K562 (cell line): ENCODE data around the gene SMC6.

ENCODE experiments used
- BRCA1 ChIP-seq, 2 experiments: fragments of 450-650 bp in 1 of 2; sonication (generic) in 1 of 2; formaldehyde crosslinking in 1 of 2; IDR thresholded peaks; 2 replicates each; pipeline versions ENCODE4 v1.5.0 to v1.6.1; 2017 to 2020; ENCODE audit warnings: mild to moderate bottlenecking in 1 of 2, missing genetic modification reagents in 1 of 2
- CHD1 ChIP-seq: fragments of 200-600 bp; sonication (generic); IDR thresholded peaks from one replicate; pipeline ENCODE4 v1.6.1; 2012; ENCODE audit warnings: mild to moderate bottlenecking, moderate library complexity, low read length, inconsistent platforms
- NR3C1 ChIP-seq: sonication (generic); formaldehyde crosslinking; IDR thresholded peaks from 2 replicates; pipeline ENCODE4 v1.8.1; 2022; ENCODE audit warnings: missing genetic modification reagents
- NRF1 ChIP-seq, 2 experiments: fragments of 450-650 bp; IDR thresholded peaks in 1 of 2; conservative IDR thresholded peaks in 1 of 2; 2 replicates each; pipeline ENCODE4 v1.6.1; 2014; ENCODE audit warnings: mild to moderate bottlenecking in 2 of 2
- POLR2A ChIP-seq: fragments of 450-650 bp; conservative IDR thresholded peaks from 2 replicates; pipeline ENCODE4 v1.6.1; 2016
- RFX5 ChIP-seq: IDR thresholded peaks from 2 replicates; pipeline ENCODE4 v1.6.1; 2011; ENCODE audit warnings: low read depth, mild to moderate bottlenecking, improper control_type of control experiment, low read length
- STAG1 ChIP-seq: sonication (generic); formaldehyde crosslinking; IDR thresholded peaks from 2 replicates; pipeline ENCODE4 v1.5.0; 2020; ENCODE audit warnings: missing genetic modification reagents, borderline replicate concordance
- TAF1 ChIP-seq: IDR thresholded peaks from 2 replicates; pipeline ENCODE4 v1.6.1; 2011; ENCODE audit warnings: mild to moderate bottlenecking, low read length, moderate library complexity; ENCODE audit not compliant: insufficient read depth, control insufficient read depth, severe bottlenecking; ENCODE audit errors: extremely low read depth
- TBP ChIP-seq: optimal IDR thresholded peaks from 2 replicates; pipeline ENCODE3; 2011; ENCODE audit warnings: low read depth, low read length, improper control_type of control experiment
- TF ChIP-seq, protein P1 (sequence below), 3 experiments: IDR thresholded peaks in 2 of 3; conservative IDR thresholded peaks in 1 of 3; 2 replicates each; pipeline ENCODE4 v1.5.1; 2011 to 2012; ENCODE audit warnings: low read length in 3 of 3, mild to moderate bottlenecking in 3 of 3, control low read depth in 2 of 3, improper control_type of control experiment in 1 of 3, inconsistent platforms in 1 of 3, low read depth in 1 of 3, mixed read lengths in 1 of 3, moderate library complexity in 1 of 3; ENCODE audit not compliant: insufficient read depth in 2 of 3
- TF ChIP-seq, protein P2 (sequence below): sonication (generic); formaldehyde crosslinking; IDR thresholded peaks from 2 replicates; pipeline ENCODE4 v1.8.0; 2022; ENCODE audit warnings: mild to moderate bottlenecking, low read depth, missing genetic modification reagents

DNA sequence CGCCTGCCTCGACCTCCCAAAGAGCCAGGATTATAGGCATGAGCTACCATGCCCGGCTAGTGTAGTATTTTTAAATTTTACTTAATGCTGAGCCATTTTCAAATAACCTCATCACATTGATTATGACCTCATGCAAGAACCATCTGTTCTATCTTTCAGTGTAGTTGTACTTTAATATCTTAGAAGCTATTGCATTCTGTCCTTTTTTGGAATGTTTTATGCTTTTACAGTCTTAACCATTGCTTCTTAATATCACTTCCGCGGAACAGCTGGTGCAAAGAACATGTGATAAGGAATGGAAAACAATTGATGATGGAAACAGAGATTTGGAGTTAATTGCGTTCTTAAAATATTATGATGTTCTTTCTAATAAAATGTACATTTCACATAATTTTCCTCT is 3.1 kb upstream of the SMC6 start:
- TF ChIP-seq NRF1 (conservative IDR thresholded peaks at IDR 0.05 in 1 of 2, IDR thresholded peaks at IDR 0.05 in 1 of 2), result no peak
- TF ChIP-seq TAF1, result no peak
- TF ChIP-seq POLR2A, result no peak
- no peak for TF ChIP-seq RFX5
- no peak for TF ChIP-seq CHD1
- no peak for TF ChIP-seq STAG1 (CRISPR knock-in tag)
- TF ChIP-seq, protein P1, sequence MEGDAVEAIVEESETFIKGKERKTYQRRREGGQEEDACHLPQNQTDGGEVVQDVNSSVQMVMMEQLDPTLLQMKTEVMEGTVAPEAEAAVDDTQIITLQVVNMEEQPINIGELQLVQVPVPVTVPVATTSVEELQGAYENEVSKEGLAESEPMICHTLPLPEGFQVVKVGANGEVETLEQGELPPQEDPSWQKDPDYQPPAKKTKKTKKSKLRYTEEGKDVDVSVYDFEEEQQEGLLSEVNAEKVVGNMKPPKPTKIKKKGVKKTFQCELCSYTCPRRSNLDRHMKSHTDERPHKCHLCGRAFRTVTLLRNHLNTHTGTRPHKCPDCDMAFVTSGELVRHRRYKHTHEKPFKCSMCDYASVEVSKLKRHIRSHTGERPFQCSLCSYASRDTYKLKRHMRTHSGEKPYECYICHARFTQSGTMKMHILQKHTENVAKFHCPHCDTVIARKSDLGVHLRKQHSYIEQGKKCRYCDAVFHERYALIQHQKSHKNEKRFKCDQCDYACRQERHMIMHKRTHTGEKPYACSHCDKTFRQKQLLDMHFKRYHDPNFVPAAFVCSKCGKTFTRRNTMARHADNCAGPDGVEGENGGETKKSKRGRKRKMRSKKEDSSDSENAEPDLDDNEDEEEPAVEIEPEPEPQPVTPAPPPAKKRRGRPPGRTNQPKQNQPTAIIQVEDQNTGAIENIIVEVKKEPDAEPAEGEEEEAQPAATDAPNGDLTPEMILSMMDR (IDR thresholded peaks at IDR 0.05 in 2 of 3, conservative IDR thresholded peaks at IDR 0.05 in 1 of 3; ENCODE audit: insufficient read depth in 2 of 3, low read depth in 1 of 3, low read length in 3 of 3), result no peak
- TF ChIP-seq TBP, result no peak
- TF ChIP-seq, protein P2, sequence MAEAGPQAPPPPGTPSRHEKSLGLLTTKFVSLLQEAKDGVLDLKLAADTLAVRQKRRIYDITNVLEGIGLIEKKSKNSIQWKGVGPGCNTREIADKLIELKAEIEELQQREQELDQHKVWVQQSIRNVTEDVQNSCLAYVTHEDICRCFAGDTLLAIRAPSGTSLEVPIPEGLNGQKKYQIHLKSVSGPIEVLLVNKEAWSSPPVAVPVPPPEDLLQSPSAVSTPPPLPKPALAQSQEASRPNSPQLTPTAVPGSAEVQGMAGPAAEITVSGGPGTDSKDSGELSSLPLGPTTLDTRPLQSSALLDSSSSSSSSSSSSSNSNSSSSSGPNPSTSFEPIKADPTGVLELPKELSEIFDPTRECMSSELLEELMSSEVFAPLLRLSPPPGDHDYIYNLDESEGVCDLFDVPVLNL (CRISPR knock-in tag), result no peak
- TF ChIP-seq NR3C1 (CRISPR knock-in tag), result no peak
- TF ChIP-seq BRCA1 (IDR thresholded peaks at IDR 0.05), result no peak
- no peak for TF ChIP-seq BRCA1 (CRISPR knock-in tag; IDR thresholded peaks at IDR 0.05)
